K562 (cell line): Measurements from ENCODE around the gene HBEGF. TPM values are rescaled to one million over a fixed set of nuclear protein-coding genes. Genes with fewer than 3 reads are reported as not detected.

ENCODE experiments used
- ATAC-seq: fragments of 200-7000 bp; cut with Tn5 transposase; 3 replicates; pipeline ENCODE4 v1.9.1; 2020; ENCODE audit warnings: moderate library complexity
- BruUV-seq: library from RNA; stranded (reverse); fragments of 400-500 nt; replicated peaks from 2 replicates; lab custom pipeline; 2021; lab: Mats Ljungman, UMichigan
- CTCF ChIA-PET: fragments of 300-600 bp; formaldehyde crosslinking; extraction: SDS; loops from one replicate; lab custom pipeline; 2021; ENCODE audit warnings: low intra/inter-chr PET ratio; lab: Yijun Ruan, JAX
- POLR2A ChIA-PET: fragments of 300-600, 350-650 bp; sonication (Branson Sonifier 250); formaldehyde crosslinking; extraction: SDS; loops from one replicate; lab custom pipeline; 2021; ENCODE audit warnings: antibody characterized with exemption, inconsistent platforms; lab: Yijun Ruan, JAX
- DNase-seq, 4 experiments: peaks; one replicate each; pipeline versions ENCODE4 v3.0.0 to v3.0.0-alpha.2; 2011 to 2018; ENCODE audit warnings: low spot score in 3 of 4, mixed read lengths in 3 of 4; ENCODE audit errors: extremely low read depth in 1 of 4
- FAIRE-seq: peaks from 2 replicates; lab custom pipeline; 2011; peaks lifted over from hg19 to GRCh38; lab: Jason Lieb, UNC
- H2AFZ ChIP-seq: 2 replicates; pipeline ENCODE4 v1.6.0; 2011; ENCODE audit warnings: low read depth, low read length, control low read depth, inconsistent platforms
- H3K27ac ChIP-seq: fragments of 200-600 bp; 3 replicates; pipeline ENCODE4 v1.8.0; 2011; ENCODE audit warnings: low read depth, mild to moderate bottlenecking, control low read depth, inconsistent platforms, low read length, moderate library complexity, mixed read lengths; ENCODE audit errors: extremely low read depth
- H3K27me3 ChIP-seq, 2 experiments: fragments of 300-600 bp in 1 of 2; 2 replicates in 1 of 2; 3 replicates in 1 of 2; pipeline versions ENCODE4 v1.6.0 to v1.8.0; 2011; ENCODE audit warnings: inconsistent platforms in 2 of 2, low read length in 2 of 2, mild to moderate bottlenecking in 1 of 2, mixed read lengths in 1 of 2, moderate library complexity in 1 of 2; ENCODE audit not compliant: control insufficient read depth in 2 of 2, insufficient read depth in 2 of 2
- H3K36me3 ChIP-seq: fragments of 300-600 bp; 3 replicates; pipeline ENCODE4 v1.8.0; 2011; ENCODE audit warnings: mild to moderate bottlenecking, low read length, inconsistent platforms; ENCODE audit not compliant: control insufficient read depth, insufficient read depth
- H3K4me1 ChIP-seq, 2 experiments: fragments of 200-600 bp in 1 of 2; replicated peaks in 1 of 2; 2 replicates in 1 of 2; 3 replicates in 1 of 2; pipeline versions ENCODE4 v1.5.1 to v1.8.0; 2011; ENCODE audit warnings: inconsistent platforms in 2 of 2, low read length in 2 of 2, mild to moderate bottlenecking in 1 of 2, mixed read lengths in 1 of 2, moderate library complexity in 1 of 2; ENCODE audit not compliant: control insufficient read depth in 2 of 2, insufficient read depth in 2 of 2
- H3K4me2 ChIP-seq: 2 replicates; pipeline ENCODE4 v1.6.1; 2011; ENCODE audit warnings: low read length, control low read depth, inconsistent platforms, mixed read lengths; ENCODE audit not compliant: insufficient read depth
- H3K4me3 ChIP-seq: fragments of 200-600 bp; sonication (generic), shearing (Covaris generic); 2 replicates; pipeline ENCODE4 v1.5.1; 2016; ENCODE audit warnings: control low read depth, inconsistent platforms
- H3K79me2 ChIP-seq: fragments of 200-600 bp; 3 replicates; pipeline ENCODE4 v1.8.0; 2011; ENCODE audit warnings: low read length, inconsistent platforms; ENCODE audit not compliant: control insufficient read depth, insufficient read depth
- H3K9ac ChIP-seq, 2 experiments: 2 replicates each; pipeline versions ENCODE4 v1.6.0 to v1.6.1; 2011; ENCODE audit warnings: low read depth in 2 of 2, low read length in 2 of 2, control low read depth in 1 of 2, inconsistent platforms in 1 of 2, mild to moderate bottlenecking in 1 of 2, mixed read lengths in 1 of 2; ENCODE audit not compliant: insufficient read depth in 1 of 2
- H3K9me1 ChIP-seq: one replicate; pipeline ENCODE4 v1.6.0; 2011; ENCODE audit warnings: inconsistent platforms, mild to moderate bottlenecking, low read length, moderate library complexity; ENCODE audit not compliant: control insufficient read depth, insufficient read depth
- H3K9me3 ChIP-seq: replicated peaks from 2 replicates; pipeline ENCODE4 v1.5.1; 2011; ENCODE audit warnings: low read depth, low read length, inconsistent platforms; ENCODE audit not compliant: control insufficient read depth, insufficient read depth
- H4K20me1 ChIP-seq: replicated peaks from 2 replicates; pipeline ENCODE4 v1.6.1; 2011; ENCODE audit warnings: low read length, inconsistent platforms, mixed read lengths; ENCODE audit not compliant: control insufficient read depth, insufficient read depth
- CSDE1 ChIP-seq, 2 experiments: fragments of 450-650 bp; IDR thresholded peaks; 2 replicates each; pipeline ENCODE4 v1.6.1; 2016; ENCODE audit warnings: mild to moderate bottlenecking in 1 of 2
- DDX20 ChIP-seq: fragments of 450-650 bp; IDR thresholded peaks from 2 replicates; pipeline ENCODE4 v1.6.1; 2016; ENCODE audit warnings: missing genetic modification characterization, low read depth, mild to moderate bottlenecking, missing compliant biosample characterization, moderate library complexity
- HDAC8 ChIP-seq: fragments of 450-650 bp; IDR thresholded peaks from 2 replicates; pipeline ENCODE4 v1.6.1; 2016; ENCODE audit warnings: mild to moderate bottlenecking, missing genetic modification characterization, moderate library complexity, missing compliant biosample characterization
- NR2C2 ChIP-seq, 2 experiments: fragments of 200-800 bp in 1 of 2; sonication (Bioruptor generic) in 1 of 2; sonication (generic) in 1 of 2; formaldehyde crosslinking in 1 of 2; IDR thresholded peaks; 2 replicates each; pipeline versions ENCODE4 v1.6.1 to v1.8.0; 2016 to 2022; ENCODE audit warnings: mild to moderate bottlenecking in 1 of 2, missing compliant biosample characterization in 1 of 2, missing genetic modification characterization in 1 of 2, missing genetic modification reagents in 1 of 2
- PML ChIP-seq: IDR thresholded peaks from 2 replicates; pipeline ENCODE4 v1.6.1; 2012; ENCODE audit warnings: low read length, inconsistent platforms
- SPI1 ChIP-seq: IDR thresholded peaks from 2 replicates; pipeline ENCODE4 v1.6.1; 2011; ENCODE audit warnings: low read depth, low read length, control low read depth, borderline replicate concordance
- ZNF146 ChIP-seq: IDR thresholded peaks from one replicate; pipeline ENCODE4 v1.6.1; 2018; ENCODE audit warnings: missing compliant biosample characterization; ENCODE audit not compliant: unreplicated experiment
- ZNF239 ChIP-seq: fragments of 250-450 bp; sonication (Bioruptor Pico); IDR thresholded peaks from 2 replicates; pipeline ENCODE4 v1.4.0; 2020; ENCODE audit warnings: mild to moderate bottlenecking
- WGBS: fragments of 100-300 bp; shearing (Covaris generic); methylation state at CpG from one replicate; pipeline ENCODE4 v1.1.6; 2016; ENCODE audit warnings: low coverage, mixed read lengths; ENCODE audit not compliant: insufficient coverage; ENCODE audit errors: missing lambda C conversion rate; 5-methylcytosine and 5-hydroxymethylcytosine counted together
- in situ Hi-C: fragments of 300-500 bp; cut with MboI; formaldehyde crosslinking; loops from 4 replicates; pipeline ENCODE4 v1.15.0; 2018; ENCODE audit warnings: inconsistent platforms, mixed read lengths
- intact Hi-C: fragments of 100-400 bp; cut with micrococcal nuclease; formaldehyde crosslinking; loops from 2 replicates; pipeline ENCODE4 v1.14.2; 2022
- polyA plus RNA-seq, 8 experiments: library from polyadenylated mRNA; depleted of rRNA in 4 of 8; stranded (reverse) in 5 of 8; unstranded in 3 of 8; fragments of >200 nt; fragmentation: Nextera tagmentation in 2 of 8; fragmentation: Illumina TruSeq in 1 of 8; extraction: Ambion mirVana in 2 of 8; extraction: Trizol in 1 of 8; gene quantifications; 2 replicates each; pipeline versions ENCODE4 v1.2.1 to v1.2.3, GENCODE V29; 2011 to 2014; ENCODE audit warnings: inconsistent platforms in 1 of 8, missing spikeins in 1 of 8
- total RNA-seq, 7 experiments: library from RNA; depleted of rRNA in 6 of 7; stranded (reverse); fragments of >200 nt in 6 of 7; fragmentation: Illumina TruSeq in 2 of 7; extraction: Trizol in 2 of 7; gene quantifications; 2 replicates each; pipeline versions ENCODE4 v1.2.1 to v1.2.3, GENCODE V29; 2011 to 2021; ENCODE audit warnings: low replicate concordance in 1 of 7
- TF ChIP-seq, protein P1 (sequence below): fragments of 250-450 bp; sonication (Bioruptor Pico); IDR thresholded peaks from 2 replicates; pipeline ENCODE4 v1.9.0; 2021; ENCODE audit warnings: mild to moderate bottlenecking, inconsistent platforms
- TF ChIP-seq, protein P2 (sequence below), 2 experiments: fragments of 450-650 bp; IDR thresholded peaks; 2 replicates each; pipeline ENCODE4 v1.6.1; 2016
- TF ChIP-seq, protein P3 (sequence below): fragments of 250-450 bp; sonication (Bioruptor Pico); IDR thresholded peaks from 2 replicates; pipeline ENCODE4 v1.5.0; 2022; ENCODE audit warnings: mild to moderate bottlenecking
- TF ChIP-seq, protein P4 (sequence below): IDR thresholded peaks from 2 replicates; pipeline ENCODE4 v1.6.1; 2012; ENCODE audit warnings: low read depth, low read length, improper control_type of control experiment, borderline replicate concordance

Gene HBEGF
- total and polyA plus RNA-seq, 9 of the 15 experiments (the other 6 are each of a cell fraction or from before 2014, with no cell fraction given): 0.11 to 1.1 (median 0.60) TPM

DNA sequence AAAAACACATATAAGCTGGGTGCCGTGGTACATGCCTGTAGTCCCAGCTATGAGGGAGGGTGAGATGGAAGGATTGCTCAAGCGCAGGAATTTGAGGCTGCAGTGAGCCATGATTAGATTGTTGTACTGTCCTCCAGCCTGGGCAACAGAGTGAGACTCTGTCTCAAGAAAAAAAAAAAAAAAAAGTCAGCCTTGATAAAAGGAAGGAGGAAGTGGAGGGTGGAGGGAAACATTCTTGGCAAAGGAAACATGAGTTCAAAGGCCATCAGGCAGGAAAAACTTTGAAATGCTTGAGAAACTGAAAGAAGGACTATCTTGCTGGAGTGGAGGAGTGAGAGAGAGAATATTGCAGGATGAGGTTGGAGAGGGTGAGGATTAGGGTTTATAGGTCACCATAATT is 36.9 kb upstream of the HBEGF start:
- POLR2A ChIA-PET: interaction anchor here (1.5 kb wide), 1 partner anchor 10 kb away, joined by 5 read pairs; no protein-coding TSS in a partner anchor
- Histone ChIP-seq H3K9ac (no peak overlapping the region), H3K36me3 (no peaks in the 10 kb centered on the region), H3K4me1 (peaks cover 0 to 2% of the 10 kb centered on the region in 2 experiments; a peak in 1 of 5 replicates), H4K20me1 (no peaks in the 10 kb centered on the region), H3K79me2 (no peaks in the 10 kb centered on the region), H3K4me2 (no peak overlapping the region), H3K9me1 (no peaks in the 10 kb centered on the region), H2AFZ (no peak overlapping the region), H3K27ac (no peak overlapping the region), H3K27me3 (no peaks in the 10 kb centered on the region), H3K9me3 (no peaks in the 10 kb centered on the region), H3K4me3 (no peak overlapping the region)
- intact Hi-C loops (no loop called here), in situ Hi-C loops (no loop called here)
- CTCF ChIA-PET: no interaction called here
- DNase-seq (no peak), FAIRE-seq (peak; percentile 46), ATAC-seq (no peak)
- 58% methylated on average over 2 of the region's 2 CpGs for WGBS
- no TSS peak for BruUV-seq
- TF ChIP-seq PML (no peak), HDAC8 (tag) (no peak), ZNF239 (no peak), ZNF146 (CRISPR knock-in tag) (no peak), SPI1 (peak; percentile 74; the same call in 1 of the 2 replicates), CSDE1 (IDR thresholded peaks at IDR 0.05) (no peak), DDX20 (tag) (no peak), NR2C2 (CRISPR knock-in tag; IDR thresholded peaks at IDR 0.05) (no peak), NR2C2 (tag; IDR thresholded peaks at IDR 0.05) (peak; percentile 66)
- TF ChIP-seq, protein P1, sequence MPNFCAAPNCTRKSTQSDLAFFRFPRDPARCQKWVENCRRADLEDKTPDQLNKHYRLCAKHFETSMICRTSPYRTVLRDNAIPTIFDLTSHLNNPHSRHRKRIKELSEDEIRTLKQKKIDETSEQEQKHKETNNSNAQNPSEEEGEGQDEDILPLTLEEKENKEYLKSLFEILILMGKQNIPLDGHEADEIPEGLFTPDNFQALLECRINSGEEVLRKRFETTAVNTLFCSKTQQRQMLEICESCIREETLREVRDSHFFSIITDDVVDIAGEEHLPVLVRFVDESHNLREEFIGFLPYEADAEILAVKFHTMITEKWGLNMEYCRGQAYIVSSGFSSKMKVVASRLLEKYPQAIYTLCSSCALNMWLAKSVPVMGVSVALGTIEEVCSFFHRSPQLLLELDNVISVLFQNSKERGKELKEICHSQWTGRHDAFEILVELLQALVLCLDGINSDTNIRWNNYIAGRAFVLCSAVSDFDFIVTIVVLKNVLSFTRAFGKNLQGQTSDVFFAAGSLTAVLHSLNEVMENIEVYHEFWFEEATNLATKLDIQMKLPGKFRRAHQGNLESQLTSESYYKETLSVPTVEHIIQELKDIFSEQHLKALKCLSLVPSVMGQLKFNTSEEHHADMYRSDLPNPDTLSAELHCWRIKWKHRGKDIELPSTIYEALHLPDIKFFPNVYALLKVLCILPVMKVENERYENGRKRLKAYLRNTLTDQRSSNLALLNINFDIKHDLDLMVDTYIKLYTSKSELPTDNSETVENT: no peak
- TF ChIP-seq, protein P2, sequence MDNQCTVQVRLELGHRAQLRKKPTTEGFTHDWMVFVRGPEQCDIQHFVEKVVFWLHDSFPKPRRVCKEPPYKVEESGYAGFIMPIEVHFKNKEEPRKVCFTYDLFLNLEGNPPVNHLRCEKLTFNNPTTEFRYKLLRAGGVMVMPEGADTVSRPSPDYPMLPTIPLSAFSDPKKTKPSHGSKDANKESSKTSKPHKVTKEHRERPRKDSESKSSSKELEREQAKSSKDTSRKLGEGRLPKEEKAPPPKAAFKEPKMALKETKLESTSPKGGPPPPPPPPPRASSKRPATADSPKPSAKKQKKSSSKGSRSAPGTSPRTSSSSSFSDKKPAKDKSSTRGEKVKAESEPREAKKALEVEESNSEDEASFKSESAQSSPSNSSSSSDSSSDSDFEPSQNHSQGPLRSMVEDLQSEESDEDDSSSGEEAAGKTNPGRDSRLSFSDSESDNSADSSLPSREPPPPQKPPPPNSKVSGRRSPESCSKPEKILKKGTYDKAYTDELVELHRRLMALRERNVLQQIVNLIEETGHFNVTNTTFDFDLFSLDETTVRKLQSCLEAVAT (IDR thresholded peaks at IDR 0.05): no peak
- TF ChIP-seq, protein P3, sequence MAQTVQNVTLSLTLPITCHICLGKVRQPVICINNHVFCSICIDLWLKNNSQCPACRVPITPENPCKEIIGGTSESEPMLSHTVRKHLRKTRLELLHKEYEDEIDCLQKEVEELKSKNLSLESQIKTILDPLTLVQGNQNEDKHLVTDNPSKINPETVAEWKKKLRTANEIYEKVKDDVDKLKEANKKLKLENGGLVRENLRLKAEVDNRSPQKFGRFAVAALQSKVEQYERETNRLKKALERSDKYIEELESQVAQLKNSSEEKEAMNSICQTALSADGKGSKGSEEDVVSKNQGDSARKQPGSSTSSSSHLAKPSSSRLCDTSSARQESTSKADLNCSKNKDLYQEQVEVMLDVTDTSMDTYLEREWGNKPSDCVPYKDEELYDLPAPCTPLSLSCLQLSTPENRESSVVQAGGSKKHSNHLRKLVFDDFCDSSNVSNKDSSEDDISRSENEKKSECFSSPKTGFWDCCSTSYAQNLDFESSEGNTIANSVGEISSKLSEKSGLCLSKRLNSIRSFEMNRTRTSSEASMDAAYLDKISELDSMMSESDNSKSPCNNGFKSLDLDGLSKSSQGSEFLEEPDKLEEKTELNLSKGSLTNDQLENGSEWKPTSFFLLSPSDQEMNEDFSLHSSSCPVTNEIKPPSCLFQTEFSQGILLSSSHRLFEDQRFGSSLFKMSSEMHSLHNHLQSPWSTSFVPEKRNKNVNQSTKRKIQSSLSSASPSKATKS (CRISPR knock-in tag): no peak
- TF ChIP-seq, protein P4, sequence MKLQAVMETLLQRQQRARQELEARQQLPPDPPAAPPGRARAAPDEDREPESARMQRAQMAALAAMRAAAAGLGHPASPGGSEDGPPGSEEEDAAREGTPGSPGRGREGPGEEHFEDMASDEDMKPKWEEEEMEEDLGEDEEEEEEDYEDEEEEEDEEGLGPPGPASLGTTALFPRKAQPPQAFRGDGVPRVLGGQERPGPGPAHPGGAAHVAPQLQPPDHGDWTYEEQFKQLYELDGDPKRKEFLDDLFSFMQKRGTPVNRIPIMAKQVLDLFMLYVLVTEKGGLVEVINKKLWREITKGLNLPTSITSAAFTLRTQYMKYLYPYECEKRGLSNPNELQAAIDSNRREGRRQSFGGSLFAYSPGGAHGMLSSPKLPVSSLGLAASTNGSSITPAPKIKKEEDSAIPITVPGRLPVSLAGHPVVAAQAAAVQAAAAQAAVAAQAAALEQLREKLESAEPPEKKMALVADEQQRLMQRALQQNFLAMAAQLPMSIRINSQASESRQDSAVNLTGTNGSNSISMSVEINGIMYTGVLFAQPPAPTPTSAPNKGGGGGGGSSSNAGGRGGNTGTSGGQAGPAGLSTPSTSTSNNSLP: no peak
